A549 (cell line): ENCODE measurements around the gene INO80. TPM values are rescaled to one million over a fixed set of nuclear protein-coding genes. Genes with fewer than 3 reads are reported as not detected.

ENCODE experiments used
- ATAC-seq, 2 experiments: fragments of 200-7000 bp in 1 of 2; fragments of >200 bp in 1 of 2; cut with Nextera tagmentation in 1 of 2; cut with Tn5 transposase in 1 of 2; 3 replicates each; pipeline versions ENCODE4 v1.8.0 to v1.9.1; 2018 to 2020; ENCODE audit warnings: mild to moderate bottlenecking in 1 of 2, moderate library complexity in 1 of 2
- CTCF ChIA-PET: fragments of 300-600 bp; sonication (Branson Sonifier 250); formaldehyde crosslinking; extraction: SDS; loops from one replicate; lab custom pipeline; 2021; ENCODE audit warnings: antibody characterized with exemption, inconsistent platforms; lab: Yijun Ruan, JAX
- POLR2A ChIA-PET: fragments of 350-600 bp; formaldehyde crosslinking; extraction: SDS; loops from one replicate; lab custom pipeline; 2021; ENCODE audit warnings: antibody characterized with exemption, inconsistent platforms; lab: Yijun Ruan, JAX
- DNase-seq, 2 experiments: peaks; one replicate each; pipeline versions ENCODE4 v3.0.0 to v3.0.0-alpha.2; 2011 to 2016; ENCODE audit warnings: low read depth in 1 of 2, low spot score in 1 of 2
- FAIRE-seq: peaks from 2 replicates; lab custom pipeline; 2011; peaks lifted over from hg19 to GRCh38; lab: Jason Lieb, UNC
- H3K27ac ChIP-seq, 2 experiments: fragments of >200 bp; sonication (Bioruptor Twin); formaldehyde crosslinking; 3 replicates each; pipeline ENCODE4 v1.5.1; 2016 to 2017
- H3K4me1 ChIP-seq: fragments of >200 bp; sonication (Bioruptor Twin); formaldehyde crosslinking; 3 replicates; pipeline ENCODE4 v1.6.1; 2016
- H3K4me2 ChIP-seq: fragments of >200 bp; sonication (Bioruptor Twin); formaldehyde crosslinking; 3 replicates; pipeline ENCODE4 v1.6.1; 2016
- H3K4me3 ChIP-seq: fragments of >200 bp; sonication (Bioruptor Twin); formaldehyde crosslinking; 3 replicates; pipeline ENCODE4 v1.5.1; 2016
- H3K9me3 ChIP-seq: fragments of >200 bp; sonication (Bioruptor Twin); formaldehyde crosslinking; 3 replicates; pipeline ENCODE4 v1.6.1; 2016
- BCL3 ChIP-seq: fragments of >200 bp; sonication (Bioruptor Twin); formaldehyde crosslinking; IDR thresholded peaks from 3 replicates; pipeline ENCODE4 v1.6.1; 2016
- CBX8 ChIP-seq: fragments of 200-600 bp; sonication (generic); IDR thresholded peaks from 2 replicates; pipeline ENCODE4 v1.6.1; 2016
- CEBPB ChIP-seq, 2 experiments: fragments of >200 bp in 1 of 2; sonication (Bioruptor Twin) in 1 of 2; formaldehyde crosslinking in 1 of 2; IDR thresholded peaks; 2 replicates each; pipeline ENCODE4 v1.6.1; 2012 to 2016
- CHD4 ChIP-seq: fragments of 200-600 bp; sonication (generic); IDR thresholded peaks from 2 replicates; pipeline ENCODE4 v1.6.1; 2016; ENCODE audit warnings: antibody characterized with exemption, mild to moderate bottlenecking, borderline replicate concordance
- EHMT2 ChIP-seq: fragments of 200-600 bp; sonication (generic); IDR thresholded peaks from 2 replicates; pipeline ENCODE4 v1.6.1; 2016; ENCODE audit warnings: antibody characterized with exemption, low read depth, mild to moderate bottlenecking, moderate library complexity
- EP300 ChIP-seq, 2 experiments: fragments of >200 bp; sonication (Bioruptor Twin); formaldehyde crosslinking; IDR thresholded peaks; 2 replicates in 1 of 2; 3 replicates in 1 of 2; pipeline ENCODE4 v1.6.1; 2016 to 2017
- GATA3 ChIP-seq: IDR thresholded peaks from 2 replicates; pipeline ENCODE4 v1.6.1; 2012; ENCODE audit warnings: borderline replicate concordance
- MAFK ChIP-seq: fragments of 450-650 bp; IDR thresholded peaks from 2 replicates; pipeline ENCODE4 v1.6.1; 2014; ENCODE audit not compliant: partially characterized antibody
- MAX ChIP-seq: IDR thresholded peaks from 2 replicates; pipeline ENCODE4 v1.6.1; 2012
- MAZ ChIP-seq: fragments of 150-350 bp; IDR thresholded peaks from 2 replicates; pipeline ENCODE4 v1.6.1; 2014; ENCODE audit warnings: antibody characterized with exemption, low read depth, low read length, borderline replicate concordance
- NFE2L2 ChIP-seq: fragments of 150-350 bp; conservative IDR thresholded peaks from 2 replicates; pipeline ENCODE4 v1.6.1; 2014; ENCODE audit warnings: low read length
- NPAS2 ChIP-seq: fragments of 250-450 bp; sonication (Bioruptor Pico); IDR thresholded peaks from 2 replicates; pipeline ENCODE4 v1.8.0; 2022; ENCODE audit warnings: mild to moderate bottlenecking, moderate library complexity, borderline replicate concordance
- NR3C1 ChIP-seq: fragments of >200 bp; sonication (Bioruptor Twin); formaldehyde crosslinking; IDR thresholded peaks from 3 replicates; pipeline ENCODE4 v1.6.1; 2017
- RAD21 ChIP-seq, 2 experiments: fragments of >200 bp in 1 of 2; sonication (Bioruptor Twin) in 1 of 2; formaldehyde crosslinking in 1 of 2; IDR thresholded peaks in 1 of 2; conservative IDR thresholded peaks in 1 of 2; 2 replicates in 1 of 2; 3 replicates in 1 of 2; pipeline ENCODE4 v1.6.1; 2012 to 2018; ENCODE audit warnings: inconsistent platforms in 1 of 2
- SREBF2 ChIP-seq: fragments of 450-650 bp; IDR thresholded peaks from 2 replicates; pipeline ENCODE4 v1.6.1; 2014; ENCODE audit warnings: mild to moderate bottlenecking, moderate library complexity
- TFCP2L1 ChIP-seq: fragments of 250-450 bp; sonication (Bioruptor Pico); IDR thresholded peaks from 2 replicates; pipeline ENCODE4 v1.5.0; 2021; ENCODE audit warnings: mild to moderate bottlenecking
- ZC3H11A ChIP-seq: fragments of 450-650 bp; IDR thresholded peaks from 2 replicates; pipeline ENCODE4 v1.6.1; 2014; ENCODE audit warnings: antibody characterized with exemption, mild to moderate bottlenecking
- ZNF302 ChIP-seq: fragments of 250-450 bp; sonication (Bioruptor Pico); IDR thresholded peaks from 2 replicates; pipeline ENCODE4 v1.9.0; 2021; ENCODE audit warnings: inconsistent platforms, mild to moderate bottlenecking, moderate library complexity
- WGBS: methylation state at CpG from one replicate; pipeline ENCODE4 v1.1.6; 2017; ENCODE audit errors: missing lambda C conversion rate; 5-methylcytosine and 5-hydroxymethylcytosine counted together
- polyA plus RNA-seq, 4 experiments: library from polyadenylated mRNA; depleted of rRNA in 3 of 4; stranded (reverse); fragments of >200 nt; fragmentation: RNase III in 1 of 4; extraction: RNeasy Plus Mini Kit Qiagen cat#74134 plus additional on column Dnase treatment in 1 of 4; gene quantifications; 2 replicates in 3 of 4; 3 replicates in 1 of 4; pipeline ENCODE4 v1.2.3, GENCODE V29; 2011 to 2017
- TF ChIP-seq, protein P1 (sequence below): fragments of >200 bp; sonication (Bioruptor Twin); formaldehyde crosslinking; IDR thresholded peaks from 3 replicates; pipeline ENCODE4 v1.5.1; 2016
- TF ChIP-seq, protein P2 (sequence below): IDR thresholded peaks from 2 replicates; pipeline ENCODE4 v1.6.1; 2012
- TF ChIP-seq, protein P3 (sequence below): fragments of 200-600 bp; sonication (generic); IDR thresholded peaks from 2 replicates; pipeline ENCODE4 v1.6.1; 2016; ENCODE audit warnings: antibody characterized with exemption, mild to moderate bottlenecking, moderate library complexity

INO80 gene
- polyA plus RNA-seq, 2 of the 4 experiments (the other 2 are of a cell fraction), result 6.7 to 10.9 TPM

GRCh38 chr15:41039121-41039520, 77.0 kb downstream of the INO80 start (continued):
- TF ChIP-seq, protein P1, sequence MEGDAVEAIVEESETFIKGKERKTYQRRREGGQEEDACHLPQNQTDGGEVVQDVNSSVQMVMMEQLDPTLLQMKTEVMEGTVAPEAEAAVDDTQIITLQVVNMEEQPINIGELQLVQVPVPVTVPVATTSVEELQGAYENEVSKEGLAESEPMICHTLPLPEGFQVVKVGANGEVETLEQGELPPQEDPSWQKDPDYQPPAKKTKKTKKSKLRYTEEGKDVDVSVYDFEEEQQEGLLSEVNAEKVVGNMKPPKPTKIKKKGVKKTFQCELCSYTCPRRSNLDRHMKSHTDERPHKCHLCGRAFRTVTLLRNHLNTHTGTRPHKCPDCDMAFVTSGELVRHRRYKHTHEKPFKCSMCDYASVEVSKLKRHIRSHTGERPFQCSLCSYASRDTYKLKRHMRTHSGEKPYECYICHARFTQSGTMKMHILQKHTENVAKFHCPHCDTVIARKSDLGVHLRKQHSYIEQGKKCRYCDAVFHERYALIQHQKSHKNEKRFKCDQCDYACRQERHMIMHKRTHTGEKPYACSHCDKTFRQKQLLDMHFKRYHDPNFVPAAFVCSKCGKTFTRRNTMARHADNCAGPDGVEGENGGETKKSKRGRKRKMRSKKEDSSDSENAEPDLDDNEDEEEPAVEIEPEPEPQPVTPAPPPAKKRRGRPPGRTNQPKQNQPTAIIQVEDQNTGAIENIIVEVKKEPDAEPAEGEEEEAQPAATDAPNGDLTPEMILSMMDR, result no peak

DNA sequence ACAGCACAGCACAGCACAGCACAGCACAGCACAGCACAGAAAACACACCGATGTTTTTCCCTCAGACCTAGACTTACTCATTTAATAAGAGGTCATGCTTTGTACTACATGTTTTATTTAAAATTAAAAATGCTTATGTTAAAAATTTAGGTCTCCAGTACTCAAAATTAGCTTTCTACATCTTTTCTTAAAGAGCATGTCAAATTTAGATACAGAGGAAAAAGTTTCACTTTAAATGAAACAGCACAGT, 84.1 kb downstream of the INO80 start:
- Histone ChIP-seq H3K4me1 (no peaks in the 10 kb centered on the region), H3K4me3 (no peak overlapping the region), H3K9me3 (no peaks in the 10 kb centered on the region), H3K27ac (no peak overlapping the region)
- no peak for FAIRE-seq
- no peak for DNase-seq
- 74% methylated on average over 1 of the region's 1 CpG for WGBS
- no peak for ATAC-seq
- TF ChIP-seq BCL3 (no peak), MAX (no peak), ZC3H11A (no peak), CBX8 (no peak), MAZ (no peak), SREBF2 (no peak)
- TF ChIP-seq, protein P2, sequence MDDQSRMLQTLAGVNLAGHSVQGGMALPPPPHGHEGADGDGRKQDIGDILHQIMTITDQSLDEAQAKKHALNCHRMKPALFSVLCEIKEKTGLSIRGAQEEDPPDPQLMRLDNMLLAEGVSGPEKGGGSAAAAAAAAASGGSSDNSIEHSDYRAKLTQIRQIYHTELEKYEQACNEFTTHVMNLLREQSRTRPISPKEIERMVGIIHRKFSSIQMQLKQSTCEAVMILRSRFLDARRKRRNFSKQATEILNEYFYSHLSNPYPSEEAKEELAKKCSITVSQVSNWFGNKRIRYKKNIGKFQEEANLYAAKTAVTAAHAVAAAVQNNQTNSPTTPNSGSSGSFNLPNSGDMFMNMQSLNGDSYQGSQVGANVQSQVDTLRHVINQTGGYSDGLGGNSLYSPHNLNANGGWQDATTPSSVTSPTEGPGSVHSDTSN, result no peak
- TF ChIP-seq, all 56 proteins: peak for 0
- H3K4me2 ChIP-seq, result no peak overlapping the region
- CTCF ChIA-PET, result interaction anchor here (1.4 to 1.5 kb wide), 2 partner anchors 90 to 178 kb away, joined by 3 read pairs; no protein-coding TSS in a partner anchor
- POLR2A ChIA-PET, result no interaction called here

DNA sequence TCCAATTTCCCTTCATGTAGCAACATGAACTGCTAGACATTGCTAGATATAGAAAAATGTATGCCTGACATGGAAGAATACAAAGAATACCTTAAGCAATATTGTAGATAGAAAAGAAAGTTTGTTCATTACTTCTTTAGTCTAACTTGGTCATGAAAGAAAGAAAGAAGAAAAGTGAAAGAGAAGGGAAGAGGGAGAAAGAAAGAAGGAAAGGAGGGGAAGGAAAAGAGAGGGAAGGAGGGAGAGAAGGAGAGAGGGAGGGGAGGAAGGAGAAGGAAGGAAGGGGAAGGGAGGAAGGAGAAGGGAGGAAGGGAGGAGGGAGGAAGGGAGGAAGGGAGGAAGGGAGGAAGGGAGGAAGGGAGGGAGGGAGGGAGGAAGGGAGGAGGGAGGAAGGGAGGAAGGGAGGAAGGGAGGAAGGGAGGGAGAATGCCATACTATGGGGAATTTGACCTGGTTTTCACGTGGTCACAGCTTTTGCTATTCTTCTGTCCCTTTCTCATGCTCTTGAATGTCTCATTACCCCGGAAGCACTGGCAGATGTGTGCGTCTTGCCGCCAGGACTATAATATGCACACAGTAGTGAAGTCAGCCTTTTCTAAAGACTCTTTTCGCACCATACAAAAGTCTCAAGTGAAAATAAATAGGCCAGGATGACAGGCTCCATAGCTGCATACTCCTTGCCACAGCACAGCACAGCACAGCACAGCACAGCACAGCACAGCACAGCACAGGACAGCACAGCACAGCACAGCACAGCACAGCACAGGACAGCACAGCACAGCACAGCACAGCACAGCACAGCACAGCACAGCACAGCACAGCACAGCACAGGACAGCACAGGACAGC, 84.6 kb downstream of the INO80 start:
- POLR2A ChIA-PET, result interaction anchor here (0.6 kb wide), 1 partner anchor 145 kb away, joined by 3 read pairs; no protein-coding TSS in a partner anchor
- H3K4me2 ChIP-seq, result no peak overlapping the region
- no peak for FAIRE-seq
- no peak for DNase-seq
- H3K4me3 ChIP-seq, result no peak overlapping the region
- H3K27ac ChIP-seq, result no peak overlapping the region
- ATAC-seq, result peak; percentile 30 to 37; a peak in 1 of 6 replicates
- CTCF ChIA-PET, result interaction anchor here (1.4 to 4.5 kb wide), 3 partner anchors 90 to 177 kb away, joined by 3 to 22 read pairs (median 3); no protein-coding TSS in a partner anchor
- H3K9me3 ChIP-seq, result no peaks in the 10 kb centered on the region
- 81% methylated on average over 5 of the region's 5 CpGs for WGBS
- no peaks in the 10 kb centered on the region for H3K4me1 ChIP-seq
- TF ChIP-seq TFCP2L1 (CRISPR knock-in tag) (no peak), MAFK (no peak), NPAS2 (CRISPR knock-in tag) (no peak), CHD4 (no peak), RAD21 (conservative IDR thresholded peaks at IDR 0.05 in 1 of 2, IDR thresholded peaks at IDR 0.05 in 1 of 2) (no peak), CEBPB (IDR thresholded peaks at IDR 0.05) (no peak), GATA3 (no peak), CBX8 (no peak), SREBF2 (no peak), NFE2L2 (no peak), EP300 (IDR thresholded peaks at IDR 0.05) (no peak), ZC3H11A (no peak), NR3C1 (no peak), EHMT2 (no peak), ZNF302 (CRISPR knock-in tag) (no peak)
- TF ChIP-seq, protein P3, sequence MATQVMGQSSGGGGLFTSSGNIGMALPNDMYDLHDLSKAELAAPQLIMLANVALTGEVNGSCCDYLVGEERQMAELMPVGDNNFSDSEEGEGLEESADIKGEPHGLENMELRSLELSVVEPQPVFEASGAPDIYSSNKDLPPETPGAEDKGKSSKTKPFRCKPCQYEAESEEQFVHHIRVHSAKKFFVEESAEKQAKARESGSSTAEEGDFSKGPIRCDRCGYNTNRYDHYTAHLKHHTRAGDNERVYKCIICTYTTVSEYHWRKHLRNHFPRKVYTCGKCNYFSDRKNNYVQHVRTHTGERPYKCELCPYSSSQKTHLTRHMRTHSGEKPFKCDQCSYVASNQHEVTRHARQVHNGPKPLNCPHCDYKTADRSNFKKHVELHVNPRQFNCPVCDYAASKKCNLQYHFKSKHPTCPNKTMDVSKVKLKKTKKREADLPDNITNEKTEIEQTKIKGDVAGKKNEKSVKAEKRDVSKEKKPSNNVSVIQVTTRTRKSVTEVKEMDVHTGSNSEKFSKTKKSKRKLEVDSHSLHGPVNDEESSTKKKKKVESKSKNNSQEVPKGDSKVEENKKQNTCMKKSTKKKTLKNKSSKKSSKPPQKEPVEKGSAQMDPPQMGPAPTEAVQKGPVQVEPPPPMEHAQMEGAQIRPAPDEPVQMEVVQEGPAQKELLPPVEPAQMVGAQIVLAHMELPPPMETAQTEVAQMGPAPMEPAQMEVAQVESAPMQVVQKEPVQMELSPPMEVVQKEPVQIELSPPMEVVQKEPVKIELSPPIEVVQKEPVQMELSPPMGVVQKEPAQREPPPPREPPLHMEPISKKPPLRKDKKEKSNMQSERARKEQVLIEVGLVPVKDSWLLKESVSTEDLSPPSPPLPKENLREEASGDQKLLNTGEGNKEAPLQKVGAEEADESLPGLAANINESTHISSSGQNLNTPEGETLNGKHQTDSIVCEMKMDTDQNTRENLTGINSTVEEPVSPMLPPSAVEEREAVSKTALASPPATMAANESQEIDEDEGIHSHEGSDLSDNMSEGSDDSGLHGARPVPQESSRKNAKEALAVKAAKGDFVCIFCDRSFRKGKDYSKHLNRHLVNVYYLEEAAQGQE, result no peak
- TF ChIP-seq, protein P2, result no peak
